ENCODE data around the gene DPP3. TPM values are rescaled to one million over a fixed set of nuclear protein-coding genes. Genes with fewer than 3 reads are reported as not detected.
"Not testable (repeated sequence)": the region's sequence is repeated elsewhere in the genome, so short reads cannot be mapped to it uniquely, and the experiment has no call there.

Gene DPP3
- polyA plus RNA-seq, 1 experiment = 85.2 TPM

- ChIA-PET CTCF (interaction anchor here (0.7 to 2.4 kb wide), 3 partner anchors 9 to 21 kb away, joined by 3 to 14 read pairs (median 3); partner anchors contain the start of genes MRPL11 and PELI3), POLR2A (no interaction called here)
- no peak for TF ChIP-seq CTCF (IDR thresholded peaks at IDR 0.05; ENCODE audit: insufficient read depth, low read depth, low read length)
- no peak for DNase-seq (ENCODE audit: low read depth)
- peaks cover 10% of the 10 kb centered on the region for H3K27me3 ChIP-seq (ENCODE audit: control insufficient read depth, insufficient read depth, low read length)
- no peaks in the 10 kb centered on the region for H3K36me3 ChIP-seq (ENCODE audit: control insufficient read depth, insufficient read depth, low read length)
- no peak overlapping the region for H3K4me3 ChIP-seq (ENCODE audit: low read depth, low read length)
Measured at GRCh38 chr11:66457826-66458225, 22.4 kb upstream of the DPP3 start.

- TF ChIP-seq CTCF (IDR thresholded peaks at IDR 0.05; ENCODE audit: insufficient read depth, low read depth, low read length) = no peak
- H3K36me3 ChIP-seq (ENCODE audit: control insufficient read depth, insufficient read depth, low read length) = no peaks in the 10 kb centered on the region
- ChIA-PET CTCF (interaction anchor here (1.0 to 2.4 kb wide), 4 partner anchors 12 to 73 kb away, joined by 3 to 14 read pairs (median 4); partner anchors contain the start of gene MRPL11), POLR2A (no interaction called here)
- H3K4me3 ChIP-seq (ENCODE audit: low read depth, low read length) = no peak overlapping the region
- peaks cover 5% of the 10 kb centered on the region for H3K27me3 ChIP-seq (ENCODE audit: control insufficient read depth, insufficient read depth, low read length)
- no peak for DNase-seq (ENCODE audit: low read depth)
Measured at GRCh38 chr11:66459138-66459778, 21.0 kb upstream of the DPP3 start.

- POLR2A ChIA-PET = no interaction called here
- CTCF ChIA-PET = interaction anchor here (1.0 kb wide), 1 partner anchor 17 kb away, joined by 6 read pairs; no protein-coding TSS in a partner anchor
- no peak for DNase-seq (ENCODE audit: low read depth)
- H3K36me3 ChIP-seq (ENCODE audit: control insufficient read depth, insufficient read depth, low read length) = no peaks in the 10 kb centered on the region
- no peak overlapping the region for H3K4me3 ChIP-seq (ENCODE audit: low read depth, low read length)
- TF ChIP-seq CTCF (IDR thresholded peaks at IDR 0.05; ENCODE audit: insufficient read depth, low read depth, low read length) = no peak
- no peaks in the 10 kb centered on the region; the same call in 1 of the 2 replicates for H3K27me3 ChIP-seq (ENCODE audit: control insufficient read depth, insufficient read depth, low read length)
Measured at GRCh38 chr11:66462010-66462409, 18.2 kb upstream of the DPP3 start.

GRCh38 chr11:66462911-66463310 is 17.3 kb upstream of the DPP3 start:
- no peak for TF ChIP-seq CTCF (IDR thresholded peaks at IDR 0.05; ENCODE audit: insufficient read depth, low read depth, low read length)
- DNase-seq (ENCODE audit: low read depth) = no peak
- ChIA-PET POLR2A (no interaction called here), CTCF (no interaction called here)
- H3K36me3 ChIP-seq (ENCODE audit: control insufficient read depth, insufficient read depth, low read length) = no peaks in the 10 kb centered on the region
- no peaks in the 10 kb centered on the region; the same call in 1 of the 2 replicates for H3K27me3 ChIP-seq (ENCODE audit: control insufficient read depth, insufficient read depth, low read length)
- H3K4me3 ChIP-seq (ENCODE audit: low read depth, low read length) = no peak overlapping the region

- H3K36me3 ChIP-seq (ENCODE audit: control insufficient read depth, insufficient read depth, low read length); POLR2A ChIA-PET; H3K4me3 ChIP-seq (ENCODE audit: low read depth, low read length); H3K27me3 ChIP-seq (ENCODE audit: control insufficient read depth, insufficient read depth, low read length); DNase-seq (ENCODE audit: low read depth): not testable (repeated sequence)
- CTCF ChIA-PET = interaction anchor here (1.3 kb wide), 1 partner anchor 78 kb away, joined by 3 read pairs; no protein-coding TSS in a partner anchor
Measured at GRCh38 chr11:66464116-66464515, 16.1 kb upstream of the DPP3 start.

All from BJ (cell line).